ENCODE results near the gene PLCH1. TPM values are rescaled to one million over a fixed set of nuclear protein-coding genes. Genes with fewer than 3 reads are reported as not detected.

The PLCH1 gene
- total RNA-seq, 4 donors from 2014 or later: 0.19 to 2.1 (median 0.28) TPM

GRCh38 chr3:155331078-155331477 is 413.8 kb downstream of the PLCH1 start:
- intact Hi-C loops (cut with DNase I): no loop called here
- Histone ChIP-seq H3K36me3 (no peaks in the 10 kb centered on the region), H3K9me3 (no peaks in the 10 kb centered on the region), H3K4me3 (no peak overlapping the region), H3K27ac (no peak overlapping the region), H3K27me3 (no peaks in the 10 kb centered on the region), H3K4me1 (no peaks in the 10 kb centered on the region)
- no peak for TF ChIP-seq CTCF (IDR thresholded peaks at IDR 0.05)
- TF ChIP-seq POLR2A (IDR thresholded peaks at IDR 0.05): no peak
- WGBS, 2 donors: 76 to 79% methylated on average over 2 of the region's 2 CpGs
- no peak for DNase-seq

- Histone ChIP-seq H3K4me1 (no peaks in the 10 kb centered on the region), H3K27ac (no peak overlapping the region), H3K27me3 (no peaks in the 10 kb centered on the region), H3K4me3 (no peak overlapping the region), H3K9me3 (no peaks in the 10 kb centered on the region), H3K36me3 (no peaks in the 10 kb centered on the region)
- no peak for DNase-seq
- intact Hi-C loops (cut with DNase I): no loop called here
- TF ChIP-seq POLR2A (IDR thresholded peaks at IDR 0.05) (no peak), CTCF (IDR thresholded peaks at IDR 0.05) (no peak)
These were observed 414.5 kb downstream of the PLCH1 start for GRCh38 chr3:155330370-155330769.

- H3K4me3 ChIP-seq: no peak overlapping the region
These were observed 415.3 kb downstream of the PLCH1 start for GRCh38 chr3:155329513-155330048.

GRCh38 chr3:155327871-155328270 is 417.0 kb downstream of the PLCH1 start:
- intact Hi-C loops (cut with DNase I): loop anchor here (10.0 kb wide), 2 partner anchors 373 to 563 kb away; no protein-coding TSS in a partner anchor
- H3K27me3 ChIP-seq: no peaks in the 10 kb centered on the region
- H3K4me1 ChIP-seq: no peaks in the 10 kb centered on the region
- no peaks in the 10 kb centered on the region for H3K36me3 ChIP-seq
- 82 to 84% methylated on average over 2 of the region's 2 CpGs for WGBS, 2 donors
- no peak for DNase-seq
- H3K9me3 ChIP-seq: no peaks in the 10 kb centered on the region
- no peak overlapping the region for H3K4me3 ChIP-seq
- TF ChIP-seq CTCF (IDR thresholded peaks at IDR 0.05): no peak
- no peak for TF ChIP-seq POLR2A (IDR thresholded peaks at IDR 0.05)
- H3K27ac ChIP-seq: no peak overlapping the region

More at GRCh38 chr3:155329513-155330048, 415.3 kb downstream of the PLCH1 start:
- WGBS, 2 donors: 79 to 83% methylated on average over 6 of the region's 6 CpGs
- Histone ChIP-seq H3K27ac (no peak overlapping the region), H3K36me3 (no peaks in the 10 kb centered on the region), H3K4me1 (no peaks in the 10 kb centered on the region), H3K27me3 (no peaks in the 10 kb centered on the region), H3K9me3 (no peaks in the 10 kb centered on the region)
- intact Hi-C loops (cut with DNase I): loop anchor here (10.0 kb wide), 2 partner anchors 375 to 565 kb away; no protein-coding TSS in a partner anchor
- no peak for DNase-seq
- TF ChIP-seq CTCF (IDR thresholded peaks at IDR 0.05) (no peak), POLR2A (IDR thresholded peaks at IDR 0.05) (no peak)

GRCh38 chr3:155327430-155327829 is 417.4 kb downstream of the PLCH1 start:
- Histone ChIP-seq H3K4me3 (no peak overlapping the region), H3K27me3 (no peaks in the 10 kb centered on the region), H3K9me3 (no peaks in the 10 kb centered on the region), H3K4me1 (no peaks in the 10 kb centered on the region), H3K36me3 (no peaks in the 10 kb centered on the region), H3K27ac (no peak overlapping the region)
- no peak for TF ChIP-seq POLR2A (IDR thresholded peaks at IDR 0.05)
- intact Hi-C loops (cut with DNase I): loop anchor here (10.0 kb wide), 2 partner anchors 373 to 563 kb away; no protein-coding TSS in a partner anchor
- no peak for DNase-seq
- WGBS, 2 donors: 100% methylated on average over 1 of the region's 1 CpG

GRCh38 chr3:155326901-155327300 is 418.0 kb downstream of the PLCH1 start:
- Histone ChIP-seq H3K9me3 (no peaks in the 10 kb centered on the region), H3K27me3 (no peaks in the 10 kb centered on the region), H3K4me3 (no peak overlapping the region), H3K36me3 (no peaks in the 10 kb centered on the region), H3K4me1 (no peaks in the 10 kb centered on the region), H3K27ac (no peak overlapping the region)
- intact Hi-C loops (cut with DNase I): loop anchor here (10.0 kb wide), 2 partner anchors 372 to 562 kb away; no protein-coding TSS in a partner anchor
- WGBS, 2 donors: 57 to 60% methylated on average over 4 of the region's 4 CpGs
- TF ChIP-seq POLR2A (IDR thresholded peaks at IDR 0.05) (no peak), CTCF (IDR thresholded peaks at IDR 0.05) (no peak)
- no peak for DNase-seq
